Iris pigment epithelial cell (primary cell): ENCODE data around the gene SPSB4.
"Not testable (repeated sequence)": the region's sequence is repeated elsewhere in the genome, so short reads cannot be mapped to it uniquely, and the experiment has no call there.

Experiments
- DNase-seq: peaks from one replicate; pipeline ENCODE4 v3.0.0-alpha.2; 2011; ENCODE audit warnings: low read depth

The SPSB4 gene

GRCh38 chr3:141115789-141116541, 64.8 kb downstream of the SPSB4 start:
- DNase-seq = peak; percentile 19

GRCh38 chr3:141116721-141117120, 65.6 kb downstream of the SPSB4 start:
- DNase-seq = no peak

GRCh38 chr3:141117982-141118381, 66.8 kb downstream of the SPSB4 start:
- DNase-seq = not testable (repeated sequence)

- no peak for DNase-seq
Measured at GRCh38 chr3:141122455-141123030, 71.4 kb downstream of the SPSB4 start.

GRCh38 chr3:141123677-141124410, 72.7 kb downstream of the SPSB4 start:
- DNase-seq = no peak

GRCh38 chr3:141124715-141125114, 73.6 kb downstream of the SPSB4 start:
- no peak for DNase-seq

- DNase-seq = no peak
Measured at GRCh38 chr3:141125351-141125750, 74.2 kb downstream of the SPSB4 start.

- no peak for DNase-seq
Measured at GRCh38 chr3:141126661-141127343, 75.7 kb downstream of the SPSB4 start.

- DNase-seq = no peak
Measured at GRCh38 chr3:141127344-141128125, 76.4 kb downstream of the SPSB4 start.

- DNase-seq = no peak
Measured at GRCh38 chr3:141128126-141128777, 77.1 kb downstream of the SPSB4 start.

- no peak for DNase-seq
Measured at GRCh38 chr3:141129049-141129448, 77.9 kb downstream of the SPSB4 start.

- no peak for DNase-seq
Measured at GRCh38 chr3:141129541-141130011, 78.4 kb downstream of the SPSB4 start.

- no peak for DNase-seq
Measured at GRCh38 chr3:141143517-141143916, 92.4 kb downstream of the SPSB4 start.

GRCh38 chr3:141146979-141147470, 95.9 kb downstream of the SPSB4 start:
- DNase-seq = no peak

GRCh38 chr3:141147657-141148056, 96.5 kb downstream of the SPSB4 start:
- DNase-seq = no peak

- DNase-seq = no peak
Measured at GRCh38 chr3:141148169-141148568, 97.0 kb downstream of the SPSB4 start.

GRCh38 chr3:141148770-141149169, 97.6 kb downstream of the SPSB4 start:
- no peak for DNase-seq

GRCh38 chr3:141150081-141150830, 99.1 kb downstream of the SPSB4 start:
- DNase-seq = no peak

GRCh38 chr3:141150931-141151330, 99.8 kb downstream of the SPSB4 start:
- DNase-seq = no peak

- DNase-seq = no peak
Measured at GRCh38 chr3:141151439-141151838, 100.3 kb downstream of the SPSB4 start.
